ENCODE data around the gene MTMR12.
A peak's percentile ranks its signal among the peaks of the same experiment; 100 is the strongest.
"Not testable (repeated sequence)": the region's sequence is repeated elsewhere in the genome, so short reads cannot be mapped to it uniquely, and the experiment has no call there.

Gene MTMR12

DNA sequence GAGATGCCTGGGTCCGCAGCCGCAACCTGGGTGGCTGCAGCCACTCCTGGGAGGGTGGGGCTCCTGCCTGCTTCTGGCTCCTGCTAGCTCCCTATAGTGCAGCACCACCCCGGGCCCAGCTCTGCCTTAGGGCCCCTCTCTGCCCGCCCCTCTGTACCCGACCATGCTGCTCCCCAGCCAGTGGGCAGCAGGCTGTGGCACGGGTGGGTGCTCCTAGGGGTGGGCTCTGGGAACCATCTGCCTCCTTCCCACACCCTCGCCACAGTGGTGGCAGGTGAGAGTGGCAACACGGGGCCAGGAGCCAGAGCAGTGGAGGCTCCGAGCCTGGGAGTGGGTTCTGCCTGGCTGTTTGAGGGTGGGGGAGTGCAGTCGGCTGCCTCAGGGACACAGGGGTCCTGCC, 7.8 kb upstream of the MTMR12 start:
- Histone ChIP-seq H3K27me3 (ENCODE audit: insufficient read depth, low read length) (no peaks in the 10 kb centered on the region), H3K36me3 (ENCODE audit: insufficient read depth, low read length) (no peaks in the 10 kb centered on the region), H3K4me1 (ENCODE audit: insufficient read depth, low read length) (no peaks in the 10 kb centered on the region), H2AFZ (ENCODE audit: low read depth, low read length) (no peak overlapping the region), H3K4me3 (ENCODE audit: low read length) (no peak overlapping the region), H3K9me3 (ENCODE audit: low read length) (no peaks in the 10 kb centered on the region)

DNA sequence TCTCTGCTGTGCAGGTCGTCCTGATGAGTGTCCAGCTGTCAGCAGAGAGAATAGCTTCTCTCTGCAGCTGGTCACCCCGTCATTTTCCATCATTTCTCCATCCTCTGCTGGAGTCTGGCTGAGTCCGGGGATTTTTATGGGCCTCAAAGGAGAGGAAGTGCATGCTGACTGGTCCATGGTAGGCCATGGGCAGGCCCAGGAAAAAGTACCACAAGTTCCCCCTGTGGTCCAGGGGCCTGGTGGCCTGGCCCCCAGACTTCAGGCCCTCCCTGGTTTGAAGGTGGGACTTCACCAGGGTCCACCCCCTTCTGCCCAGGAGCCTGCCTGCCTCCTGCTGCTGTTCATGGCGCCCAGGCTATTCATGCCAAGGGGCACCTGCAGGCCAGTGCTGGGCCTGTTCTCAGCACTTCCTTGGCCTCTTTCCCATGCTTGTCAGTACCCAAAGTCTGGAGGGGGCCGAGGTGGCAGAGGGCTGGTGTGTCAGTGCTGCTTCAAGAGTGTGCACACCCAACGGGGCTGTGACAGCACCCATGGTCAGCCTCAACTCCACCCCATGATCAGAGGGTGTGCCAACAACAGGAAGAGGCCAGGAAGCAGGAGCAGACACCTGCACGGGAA, 7.3 kb upstream of the MTMR12 start:
- Histone ChIP-seq H3K4me3 (ENCODE audit: low read length) (no peak overlapping the region), H2AFZ (ENCODE audit: low read depth, low read length) (no peak overlapping the region), H3K27me3 (ENCODE audit: insufficient read depth, low read length) (no peaks in the 10 kb centered on the region), H3K9me3 (ENCODE audit: low read length) (no peaks in the 10 kb centered on the region), H3K4me1 (ENCODE audit: insufficient read depth, low read length) (no peaks in the 10 kb centered on the region), H3K36me3 (ENCODE audit: insufficient read depth, low read length) (no peaks in the 10 kb centered on the region)

DNA sequence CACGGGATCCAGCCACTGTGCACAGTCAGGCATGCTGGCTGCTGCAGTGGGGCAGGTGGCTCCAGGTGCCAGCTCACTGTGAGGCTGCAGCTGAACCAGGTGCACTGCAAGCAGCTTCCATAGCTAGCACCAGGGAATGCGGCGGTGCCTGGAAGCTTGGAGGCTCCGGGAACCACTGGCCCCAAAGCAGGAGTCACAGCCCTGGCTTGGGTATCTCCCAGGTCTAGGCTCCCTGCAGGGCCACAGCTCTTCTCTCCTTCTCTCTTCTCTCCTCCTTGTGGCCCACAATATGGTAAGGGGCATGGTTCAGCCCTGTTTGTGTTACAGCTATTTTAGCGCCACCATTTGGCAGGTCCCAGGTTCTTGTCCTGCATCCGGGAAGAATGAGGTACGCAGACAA, 6.7 kb upstream of the MTMR12 start:
- Histone ChIP-seq H3K9me3 (ENCODE audit: low read length) (no peaks in the 10 kb centered on the region), H3K36me3 (ENCODE audit: insufficient read depth, low read length) (no peaks in the 10 kb centered on the region), H3K27me3 (ENCODE audit: insufficient read depth, low read length) (no peaks in the 10 kb centered on the region), H3K4me3 (ENCODE audit: low read length) (no peak overlapping the region), H2AFZ (ENCODE audit: low read depth, low read length) (no peak overlapping the region), H3K4me1 (ENCODE audit: insufficient read depth, low read length) (no peaks in the 10 kb centered on the region)

DNA sequence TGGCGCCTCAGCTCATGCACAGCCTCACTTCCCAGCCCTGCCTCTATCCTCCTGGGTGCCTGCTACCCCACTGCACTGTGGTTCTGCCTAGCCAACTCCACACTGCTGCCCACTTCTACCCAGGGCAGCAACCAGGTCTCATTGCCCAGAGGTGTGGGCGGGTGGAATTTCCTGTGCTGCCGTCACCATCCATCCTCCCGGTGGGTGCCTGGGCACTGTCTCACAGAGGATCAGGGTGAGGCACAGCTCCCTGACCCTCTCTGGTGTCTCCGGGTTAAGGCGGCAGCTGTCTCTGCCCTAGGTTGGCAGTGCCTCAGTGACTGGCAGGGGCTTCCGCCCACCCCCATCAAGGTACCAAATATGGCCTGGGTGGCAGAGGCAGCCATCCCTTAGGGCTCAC, 4.3 kb upstream of the MTMR12 start:
- Histone ChIP-seq H3K27me3 (ENCODE audit: insufficient read depth, low read length) (no peaks in the 10 kb centered on the region), H3K9me3 (ENCODE audit: low read length) (no peaks in the 10 kb centered on the region), H3K4me3 (ENCODE audit: low read length) (no peak overlapping the region), H3K36me3 (ENCODE audit: insufficient read depth, low read length) (no peaks in the 10 kb centered on the region), H3K4me1 (ENCODE audit: insufficient read depth, low read length) (no peaks in the 10 kb centered on the region), H2AFZ (ENCODE audit: low read depth, low read length) (no peak overlapping the region)

DNA sequence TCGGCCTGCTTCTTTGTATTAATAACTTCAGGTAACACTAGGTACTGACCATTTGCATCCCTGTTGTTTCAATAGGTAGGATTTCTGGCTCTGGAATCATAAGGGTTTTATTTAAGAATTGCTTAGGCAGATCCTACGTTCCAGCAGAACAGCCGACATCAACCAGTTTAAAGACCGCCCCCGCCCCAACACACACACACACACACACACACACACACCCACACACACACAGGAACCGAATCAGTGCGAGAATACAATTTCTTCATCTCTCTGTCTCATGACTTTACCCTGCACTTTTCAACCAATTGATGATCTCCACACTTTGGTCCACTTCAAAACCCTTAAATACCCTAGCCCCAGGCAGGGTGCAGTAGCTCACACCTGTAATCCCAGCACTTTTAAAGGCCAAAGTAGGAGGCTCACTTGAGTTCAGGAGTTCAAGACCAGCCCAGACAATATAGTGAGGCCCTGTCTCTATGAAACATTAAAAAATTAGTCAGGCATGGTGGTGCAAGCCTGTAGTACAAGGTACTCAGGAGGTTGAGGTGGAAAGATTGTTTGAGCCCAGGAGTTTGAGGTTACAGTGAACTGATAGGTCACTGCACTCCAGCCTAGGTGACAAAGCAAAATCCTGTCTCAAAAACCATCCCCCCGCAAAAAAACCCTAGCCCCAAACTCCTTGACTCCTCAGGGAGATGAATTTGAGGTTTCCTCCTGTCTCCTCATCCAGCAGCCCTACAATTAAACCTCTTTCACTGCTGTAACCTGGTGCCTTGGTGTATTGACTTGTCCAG, 2.7 kb upstream of the MTMR12 start:
- H3K4me3 ChIP-seq (ENCODE audit: low read length), result no peak overlapping the region
- H2AFZ ChIP-seq (ENCODE audit: low read depth, low read length), result no peak overlapping the region
- H3K27me3 ChIP-seq (ENCODE audit: insufficient read depth, low read length), result no peaks in the 10 kb centered on the region
- H3K9me3 ChIP-seq (ENCODE audit: low read length), result no peaks in the 10 kb centered on the region
- H3K4me1 ChIP-seq (ENCODE audit: insufficient read depth, low read length), result peaks cover 8% of the 10 kb centered on the region
- no peaks in the 10 kb centered on the region for H3K36me3 ChIP-seq (ENCODE audit: insufficient read depth, low read length)

DNA sequence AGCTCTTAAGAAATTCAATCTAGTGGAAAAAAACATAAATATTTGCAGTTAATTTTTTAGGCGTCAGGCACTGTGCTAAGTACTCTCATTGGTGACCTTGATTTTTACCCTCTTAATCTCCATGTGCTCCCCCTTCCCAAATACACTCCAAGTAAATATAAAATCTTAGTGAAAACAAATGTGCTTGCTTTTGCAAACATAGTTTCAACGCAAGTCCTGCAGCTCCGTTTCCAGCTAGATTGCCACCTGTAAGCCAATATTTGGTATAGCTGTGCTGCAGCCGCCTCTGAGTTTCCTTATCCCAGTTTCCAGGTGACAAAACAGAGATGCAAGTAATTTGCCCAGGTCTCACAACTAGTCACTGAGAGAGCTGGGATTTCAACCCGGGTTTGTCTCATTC, 1.9 kb upstream of the MTMR12 start:
- Histone ChIP-seq H3K9me3 (ENCODE audit: low read length) (no peaks in the 10 kb centered on the region), H3K4me3 (ENCODE audit: low read length) (no peak overlapping the region), H3K36me3 (ENCODE audit: insufficient read depth, low read length) (no peaks in the 10 kb centered on the region), H3K4me1 (ENCODE audit: insufficient read depth, low read length) (peaks cover 8% of the 10 kb centered on the region), H2AFZ (ENCODE audit: low read depth, low read length) (no peak overlapping the region), H3K27me3 (ENCODE audit: insufficient read depth, low read length) (no peaks in the 10 kb centered on the region)

DNA sequence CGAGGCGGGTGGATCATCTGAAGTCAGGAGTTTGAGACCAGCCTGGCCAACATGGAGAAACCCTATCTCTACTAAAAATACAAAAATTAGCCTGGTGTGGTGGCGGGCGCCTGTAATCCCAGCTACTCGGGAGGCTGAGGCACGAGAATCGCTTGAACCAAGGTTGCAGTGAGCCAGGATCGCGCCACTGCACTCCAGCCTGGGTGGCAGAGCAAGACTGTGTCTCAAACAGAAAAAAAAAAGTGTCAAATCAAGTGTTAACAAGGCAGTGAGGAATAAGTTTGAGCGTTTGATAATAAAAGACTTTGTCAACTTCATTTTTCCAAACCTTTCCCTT, 1.4 kb upstream of the MTMR12 start:
- H3K9me3 ChIP-seq (ENCODE audit: low read length); H3K4me3 ChIP-seq (ENCODE audit: low read length); H2AFZ ChIP-seq (ENCODE audit: low read depth, low read length); H3K4me1 ChIP-seq (ENCODE audit: insufficient read depth, low read length); H3K36me3 ChIP-seq (ENCODE audit: insufficient read depth, low read length); H3K27me3 ChIP-seq (ENCODE audit: insufficient read depth, low read length): not testable (repeated sequence)

DNA sequence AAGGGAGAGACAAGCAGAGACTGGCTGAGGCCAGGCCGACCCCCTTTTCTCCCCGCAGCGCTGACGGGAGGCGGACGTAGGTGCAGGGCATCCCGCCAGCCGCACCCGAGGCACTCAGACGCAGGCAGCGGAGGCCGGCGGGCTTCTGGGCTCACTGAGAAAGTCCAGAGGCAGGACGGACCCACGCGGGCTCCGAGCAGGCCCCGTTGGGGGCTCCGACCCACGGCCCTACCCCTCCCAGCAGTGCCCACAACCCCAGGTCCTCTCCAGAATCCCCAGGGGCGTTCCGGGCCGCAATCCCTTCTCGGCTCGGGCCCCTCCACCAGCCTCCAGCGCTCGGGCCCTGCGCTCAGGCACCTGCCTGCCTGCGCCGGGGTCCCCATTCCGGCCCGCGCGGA, 543 bp downstream of the MTMR12 start:
- H3K36me3 ChIP-seq (ENCODE audit: insufficient read depth, low read length), result no peaks in the 10 kb centered on the region
- peak overlapping the region; percentile 95 for H3K4me3 ChIP-seq (ENCODE audit: low read length)
- H3K27me3 ChIP-seq (ENCODE audit: insufficient read depth, low read length), result no peaks in the 10 kb centered on the region
- peak overlapping the region; percentile 75 for H2AFZ ChIP-seq (ENCODE audit: low read depth, low read length)
- no peaks in the 10 kb centered on the region for H3K9me3 ChIP-seq (ENCODE audit: low read length)
- H3K4me1 ChIP-seq (ENCODE audit: insufficient read depth, low read length), result peaks cover 8% of the 10 kb centered on the region

DNA sequence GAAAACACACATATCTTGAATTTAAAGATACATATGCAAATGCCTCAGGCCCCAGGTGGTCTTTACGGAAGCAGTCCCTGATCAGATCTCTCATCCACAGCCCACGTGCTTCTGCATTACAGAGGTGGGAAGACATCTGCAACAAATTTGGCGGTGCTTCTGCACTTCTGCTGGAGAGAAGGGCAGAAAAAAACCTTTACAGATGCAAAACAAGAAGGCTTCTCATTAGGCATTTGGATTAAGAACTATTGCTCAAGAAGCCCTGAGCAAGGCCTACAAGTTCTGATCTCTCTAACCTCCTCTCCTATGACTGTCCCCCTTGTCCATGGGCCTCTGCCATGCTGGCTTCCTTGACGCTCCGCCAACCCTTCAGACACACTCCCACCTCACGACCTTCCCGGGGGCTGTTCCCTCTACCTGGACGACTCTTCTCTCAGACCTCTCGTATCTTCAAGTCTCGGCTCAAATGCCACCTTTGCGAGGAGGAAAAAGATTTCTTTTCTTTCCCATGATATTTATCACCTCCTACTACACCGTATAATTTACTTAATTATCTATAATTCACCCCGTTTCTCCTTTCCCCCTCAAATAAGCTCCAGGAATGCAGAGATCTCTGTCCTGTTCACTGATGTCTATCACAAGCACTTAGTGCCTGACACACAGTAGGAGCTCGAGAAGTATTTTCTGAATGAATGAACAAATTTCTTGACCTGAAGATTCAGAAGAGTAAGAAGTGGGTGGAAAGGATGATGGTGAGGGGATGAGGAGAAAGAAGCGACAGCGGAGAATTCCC, 1.1 kb downstream of the MTMR12 start:
- peak overlapping the region; percentile 95 for H3K4me3 ChIP-seq (ENCODE audit: low read length)
- H3K27me3 ChIP-seq (ENCODE audit: insufficient read depth, low read length), result no peaks in the 10 kb centered on the region
- H2AFZ ChIP-seq (ENCODE audit: low read depth, low read length), result peak overlapping the region; percentile 75
- H3K9me3 ChIP-seq (ENCODE audit: low read length), result no peaks in the 10 kb centered on the region
- no peaks in the 10 kb centered on the region for H3K36me3 ChIP-seq (ENCODE audit: insufficient read depth, low read length)
- H3K4me1 ChIP-seq (ENCODE audit: insufficient read depth, low read length), result peaks cover 8% of the 10 kb centered on the region

DNA sequence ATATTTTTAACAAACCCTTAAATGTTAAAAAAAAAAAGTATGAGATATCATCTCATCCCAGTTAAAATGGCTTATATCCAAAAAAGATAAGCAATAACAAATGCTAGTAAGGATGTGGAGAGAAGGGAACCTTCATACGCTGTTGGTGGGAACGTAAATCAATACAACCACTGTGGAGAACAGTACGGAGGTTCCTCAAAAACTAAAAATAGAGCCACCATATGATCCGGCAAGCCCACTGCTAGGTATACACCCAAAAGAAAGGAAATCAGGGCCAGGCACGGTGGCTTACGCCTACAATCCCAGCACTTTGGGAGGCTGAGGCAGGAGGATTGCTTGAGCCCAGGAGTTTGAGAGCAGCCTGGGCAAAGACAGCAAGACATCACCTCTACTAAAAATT, 3.0 kb downstream of the MTMR12 start:
- no peaks in the 10 kb centered on the region for H3K27me3 ChIP-seq (ENCODE audit: insufficient read depth, low read length)
- H2AFZ ChIP-seq (ENCODE audit: low read depth, low read length), result no peak overlapping the region
- H3K4me3 ChIP-seq (ENCODE audit: low read length), result no peak overlapping the region
- H3K36me3 ChIP-seq (ENCODE audit: insufficient read depth, low read length), result no peaks in the 10 kb centered on the region
- peaks cover 8% of the 10 kb centered on the region for H3K4me1 ChIP-seq (ENCODE audit: insufficient read depth, low read length)
- H3K9me3 ChIP-seq (ENCODE audit: low read length), result no peaks in the 10 kb centered on the region

DNA sequence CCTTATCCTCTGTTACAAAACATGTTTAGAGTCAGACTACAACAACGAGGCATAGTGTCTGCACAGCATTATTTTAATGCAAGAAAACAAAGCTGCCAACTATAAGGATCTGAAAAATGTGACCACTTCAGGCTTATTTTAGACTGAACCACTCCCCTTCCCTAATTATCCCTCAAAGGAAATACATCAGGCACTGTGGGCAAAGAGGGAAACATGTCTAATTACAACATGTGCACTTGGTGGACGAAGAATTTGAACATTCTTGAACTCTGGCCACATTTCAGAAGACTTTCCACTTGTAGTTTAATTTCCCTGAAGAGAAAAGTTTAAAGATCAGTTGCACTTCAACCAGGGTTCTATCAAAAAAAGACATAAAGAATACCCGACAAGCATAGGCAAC, 3.8 kb downstream of the MTMR12 start:
- H3K4me3 ChIP-seq (ENCODE audit: low read length), result no peak overlapping the region
- no peak overlapping the region for H2AFZ ChIP-seq (ENCODE audit: low read depth, low read length)
- no peaks in the 10 kb centered on the region for H3K27me3 ChIP-seq (ENCODE audit: insufficient read depth, low read length)
- H3K9me3 ChIP-seq (ENCODE audit: low read length), result peaks cover 3% of the 10 kb centered on the region
- H3K4me1 ChIP-seq (ENCODE audit: insufficient read depth, low read length), result peaks cover 8% of the 10 kb centered on the region
- no peaks in the 10 kb centered on the region for H3K36me3 ChIP-seq (ENCODE audit: insufficient read depth, low read length)

DNA sequence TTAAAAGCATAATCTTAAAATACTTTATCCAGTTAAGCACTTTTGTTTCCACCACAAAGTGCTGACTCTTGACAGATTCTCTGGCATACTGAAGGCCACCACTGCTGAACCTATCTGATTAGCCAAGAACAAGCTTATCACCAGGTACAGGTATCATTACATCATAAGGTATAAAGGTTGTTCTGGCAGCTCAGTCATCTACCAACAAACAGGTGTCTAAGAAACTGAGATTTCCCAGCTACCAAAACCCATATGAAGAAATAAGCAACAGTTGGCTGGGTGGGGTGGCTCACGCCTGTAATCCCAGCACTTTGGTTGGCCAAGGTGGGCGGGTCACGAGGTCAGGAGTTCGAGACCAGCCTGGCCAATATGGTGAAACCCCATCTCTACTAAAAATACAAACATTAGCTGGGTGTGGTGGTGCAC, 5.0 kb downstream of the MTMR12 start:
- H3K4me3 ChIP-seq (ENCODE audit: low read length), result no peak overlapping the region
- H3K9me3 ChIP-seq (ENCODE audit: low read length), result peaks cover 3% of the 10 kb centered on the region
- H3K4me1 ChIP-seq (ENCODE audit: insufficient read depth, low read length), result peaks cover 8% of the 10 kb centered on the region
- H3K27me3 ChIP-seq (ENCODE audit: insufficient read depth, low read length), result no peaks in the 10 kb centered on the region
- H3K36me3 ChIP-seq (ENCODE audit: insufficient read depth, low read length), result no peaks in the 10 kb centered on the region
- no peak overlapping the region for H2AFZ ChIP-seq (ENCODE audit: low read depth, low read length)

DNA sequence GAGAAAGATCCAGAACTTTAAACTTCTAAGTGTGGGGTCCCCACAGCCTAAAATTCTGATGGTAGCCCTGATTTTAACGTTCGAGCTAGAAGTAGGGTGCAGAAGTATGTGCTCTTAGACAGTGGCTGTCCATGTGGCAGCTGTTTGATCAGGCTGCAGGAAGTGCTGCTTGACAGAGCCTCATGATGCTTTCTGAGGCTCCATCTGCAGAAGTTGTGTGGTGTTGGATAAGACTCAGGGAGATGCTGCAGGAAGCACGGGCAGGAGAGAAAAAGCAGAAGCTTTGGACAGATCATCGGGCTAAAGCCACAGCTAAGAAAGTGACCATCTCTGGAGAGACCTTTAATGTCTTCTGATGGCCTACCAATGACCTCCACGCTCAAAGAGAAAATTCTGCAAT, 8.1 kb downstream of the MTMR12 start:
- H3K4me1 ChIP-seq (ENCODE audit: insufficient read depth, low read length), result no peaks in the 10 kb centered on the region
- H2AFZ ChIP-seq (ENCODE audit: low read depth, low read length), result no peak overlapping the region
- no peaks in the 10 kb centered on the region for H3K36me3 ChIP-seq (ENCODE audit: insufficient read depth, low read length)
- no peaks in the 10 kb centered on the region for H3K27me3 ChIP-seq (ENCODE audit: insufficient read depth, low read length)
- H3K4me3 ChIP-seq (ENCODE audit: low read length), result no peak overlapping the region
- peaks cover 3% of the 10 kb centered on the region for H3K9me3 ChIP-seq (ENCODE audit: low read length)
